Activated naive CD4-positive, alpha-beta T cell treated with anti-CD3 and anti-CD28 coated beads, Interleukin-2, amount 50 U/mL, for 24 hours (primary cell): ENCODE measurements around the gene PNMA8B.
A peak's percentile ranks its signal among the peaks of the same experiment; 100 is the strongest.
"Not testable (repeated sequence)": the region's sequence is repeated elsewhere in the genome, so short reads cannot be mapped to it uniquely, and the experiment has no call there.

Source experiments
- H3K27ac Mint-ChIP-seq: one replicate; pipeline ENCODE4 v1.8.0; 2021; ENCODE audit warnings: mild to moderate bottlenecking, mixed read lengths
- H3K27me3 Mint-ChIP-seq: one replicate; pipeline ENCODE4 v1.8.0; 2021; ENCODE audit warnings: mixed read lengths
- H3K36me3 Mint-ChIP-seq: one replicate; pipeline ENCODE4 v1.8.0; 2021; ENCODE audit warnings: mixed read lengths
- H3K4me1 Mint-ChIP-seq: one replicate; pipeline ENCODE4 v1.8.0; 2021; ENCODE audit warnings: mixed read lengths
- H3K4me3 Mint-ChIP-seq: one replicate; pipeline ENCODE4 v1.8.0; 2021; ENCODE audit warnings: mild to moderate bottlenecking, mixed read lengths
- H3K9me3 Mint-ChIP-seq: one replicate; pipeline ENCODE4 v1.8.0; 2021; ENCODE audit warnings: mixed read lengths

Gene PNMA8B

GRCh38 chr19:46495786-46496099 lies at the start of gene PNMA8B:
TSS of gene PNMA8B (minus strand) at chr19:46495867. CDS start at chr19:46495465, 402 bp downstream.
- H3K36me3 Mint-ChIP-seq = no peaks in the 10 kb centered on the region
- H3K9me3 Mint-ChIP-seq = no peaks in the 10 kb centered on the region
- H3K4me1 Mint-ChIP-seq = peaks cover 23% of the 10 kb centered on the region
- peaks cover 20% of the 10 kb centered on the region for H3K27me3 Mint-ChIP-seq
- peak within 1 kb of the TSS; percentile 79 for H3K27ac Mint-ChIP-seq
- peak within 1 kb of the TSS; percentile 84 for H3K4me3 Mint-ChIP-seq

- Mint-ChIP-seq H3K27me3 (no peaks in the 10 kb centered on the region), H3K9me3 (no peaks in the 10 kb centered on the region), H3K4me1 (peaks cover 4% of the 10 kb centered on the region), H3K27ac (no peak overlapping the region), H3K4me3 (no peak overlapping the region), H3K36me3 (no peaks in the 10 kb centered on the region)
Measured at GRCh38 chr19:46544651-46545050, 49.0 kb upstream of the PNMA8B start.

- H3K27me3 Mint-ChIP-seq = no peaks in the 10 kb centered on the region
- no peak overlapping the region for H3K4me3 Mint-ChIP-seq
- no peaks in the 10 kb centered on the region for H3K36me3 Mint-ChIP-seq
- H3K4me1 Mint-ChIP-seq = peaks cover 13% of the 10 kb centered on the region
- H3K27ac Mint-ChIP-seq = no peak overlapping the region
- H3K9me3 Mint-ChIP-seq = no peaks in the 10 kb centered on the region
Measured at GRCh38 chr19:46542428-46543230, 47.0 kb upstream of the PNMA8B start.

GRCh38 chr19:46537136-46538097 lies 41.8 kb upstream of the PNMA8B start:
- no peaks in the 10 kb centered on the region for H3K27me3 Mint-ChIP-seq
- H3K27ac Mint-ChIP-seq = no peak overlapping the region
- H3K36me3 Mint-ChIP-seq = no peaks in the 10 kb centered on the region
- peaks cover 12% of the 10 kb centered on the region for H3K4me1 Mint-ChIP-seq
- no peak overlapping the region for H3K4me3 Mint-ChIP-seq
- H3K9me3 Mint-ChIP-seq = no peaks in the 10 kb centered on the region

GRCh38 chr19:46536391-46536790 lies 40.7 kb upstream of the PNMA8B start:
- Mint-ChIP-seq H3K4me1 (peaks cover 12% of the 10 kb centered on the region), H3K27ac (no peak overlapping the region), H3K27me3 (no peaks in the 10 kb centered on the region), H3K9me3 (no peaks in the 10 kb centered on the region), H3K36me3 (no peaks in the 10 kb centered on the region), H3K4me3 (no peak overlapping the region)

- Mint-ChIP-seq H3K4me1 (peaks cover 21% of the 10 kb centered on the region), H3K4me3 (no peak overlapping the region), H3K9me3 (no peaks in the 10 kb centered on the region), H3K36me3 (no peaks in the 10 kb centered on the region), H3K27ac (no peak overlapping the region), H3K27me3 (no peaks in the 10 kb centered on the region)
Measured at GRCh38 chr19:46533621-46534081, 38.0 kb upstream of the PNMA8B start.

GRCh38 chr19:46533078-46533620 lies 37.5 kb upstream of the PNMA8B start:
- Mint-ChIP-seq H3K4me1 (peaks cover 17% of the 10 kb centered on the region), H3K9me3 (no peaks in the 10 kb centered on the region), H3K36me3 (no peaks in the 10 kb centered on the region), H3K4me3 (no peak overlapping the region), H3K27ac (no peak overlapping the region), H3K27me3 (no peaks in the 10 kb centered on the region)

- Mint-ChIP-seq H3K36me3 (no peaks in the 10 kb centered on the region), H3K27me3 (no peaks in the 10 kb centered on the region), H3K4me3 (no peak overlapping the region), H3K27ac (no peak overlapping the region), H3K4me1 (peaks cover 20% of the 10 kb centered on the region), H3K9me3 (no peaks in the 10 kb centered on the region)
Measured at GRCh38 chr19:46530636-46531035, 35.0 kb upstream of the PNMA8B start.

- peak overlapping the region; percentile 57 for H3K27ac Mint-ChIP-seq
- no peaks in the 10 kb centered on the region for H3K36me3 Mint-ChIP-seq
- no peaks in the 10 kb centered on the region for H3K9me3 Mint-ChIP-seq
- no peak overlapping the region for H3K4me3 Mint-ChIP-seq
- H3K27me3 Mint-ChIP-seq = no peaks in the 10 kb centered on the region
- peaks cover 28% of the 10 kb centered on the region for H3K4me1 Mint-ChIP-seq
Measured at GRCh38 chr19:46529622-46530451, 34.2 kb upstream of the PNMA8B start.

- H3K36me3 Mint-ChIP-seq = no peaks in the 10 kb centered on the region
- no peak overlapping the region for H3K27ac Mint-ChIP-seq
- no peaks in the 10 kb centered on the region for H3K27me3 Mint-ChIP-seq
- no peak overlapping the region for H3K4me3 Mint-ChIP-seq
- no peaks in the 10 kb centered on the region for H3K9me3 Mint-ChIP-seq
- H3K4me1 Mint-ChIP-seq = peaks cover 35% of the 10 kb centered on the region
Measured at GRCh38 chr19:46528601-46529590, 33.2 kb upstream of the PNMA8B start.

GRCh38 chr19:46526801-46527200 lies 31.1 kb upstream of the PNMA8B start:
- not testable (repeated sequence) for H3K36me3 Mint-ChIP-seq, H3K4me3 Mint-ChIP-seq, H3K9me3 Mint-ChIP-seq, H3K27ac Mint-ChIP-seq, H3K27me3 Mint-ChIP-seq
- peaks cover 52% of the 10 kb centered on the region for H3K4me1 Mint-ChIP-seq

GRCh38 chr19:46524308-46524707 lies 28.6 kb upstream of the PNMA8B start:
- H3K4me1 Mint-ChIP-seq = peaks cover 64% of the 10 kb centered on the region
- H3K4me3 Mint-ChIP-seq = no peak overlapping the region
- H3K9me3 Mint-ChIP-seq = no peaks in the 10 kb centered on the region
- peaks cover 2% of the 10 kb centered on the region for H3K36me3 Mint-ChIP-seq
- no peaks in the 10 kb centered on the region for H3K27me3 Mint-ChIP-seq
- H3K27ac Mint-ChIP-seq = peak overlapping the region; percentile 77

- not testable (repeated sequence) for H3K9me3 Mint-ChIP-seq, H3K27me3 Mint-ChIP-seq, H3K36me3 Mint-ChIP-seq
- peak overlapping the region; percentile 77 for H3K4me3 Mint-ChIP-seq
- peaks cover 75% of the 10 kb centered on the region for H3K4me1 Mint-ChIP-seq
- H3K27ac Mint-ChIP-seq = peak overlapping the region; percentile 100
Measured at GRCh38 chr19:46522988-46523387, 27.3 kb upstream of the PNMA8B start.

GRCh38 chr19:46521241-46521868 lies 25.7 kb upstream of the PNMA8B start:
- Mint-ChIP-seq H3K36me3 (peaks cover 2% of the 10 kb centered on the region), H3K4me1 (peaks cover 77% of the 10 kb centered on the region), H3K27ac (peak overlapping the region; percentile 73), H3K27me3 (no peaks in the 10 kb centered on the region), H3K4me3 (no peak overlapping the region), H3K9me3 (no peaks in the 10 kb centered on the region)
